HG03097 (cell line): ENCODE data around the gene KIF3A.

Experiments used
- ATAC-seq: cut with Tn5 transposase; IDR thresholded peaks from one replicate; pipeline ENCODE4 v1.9.1; 2021; ENCODE audit not compliant: unreplicated experiment, low FRiP score

The KIF3A gene

DNA sequence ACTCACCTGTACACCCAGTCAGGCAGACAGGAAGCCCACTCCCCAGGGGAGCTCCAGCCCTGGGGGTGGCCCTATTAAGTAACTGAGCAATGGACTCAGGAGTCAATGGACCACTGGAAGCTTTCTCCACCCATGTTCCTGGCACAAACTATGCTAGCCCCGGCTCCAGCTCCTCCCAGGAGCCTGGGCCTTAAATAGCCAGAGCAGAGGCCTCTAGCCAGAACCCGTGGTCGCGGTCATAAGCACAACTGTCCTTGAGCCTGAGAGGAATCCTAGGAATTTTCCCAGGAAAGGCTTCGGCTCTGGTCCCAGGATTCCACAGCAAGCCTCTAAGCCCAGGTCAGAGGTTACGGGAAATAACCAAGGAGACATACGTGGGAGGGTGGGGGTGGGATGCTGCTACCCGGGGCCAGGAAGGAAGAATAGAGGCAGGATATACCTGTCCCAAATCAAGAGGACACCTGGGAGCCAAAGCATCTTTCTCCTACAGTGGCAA lies 34.2 kb upstream of the KIF3A start:
- ATAC-seq, result no peak

DNA sequence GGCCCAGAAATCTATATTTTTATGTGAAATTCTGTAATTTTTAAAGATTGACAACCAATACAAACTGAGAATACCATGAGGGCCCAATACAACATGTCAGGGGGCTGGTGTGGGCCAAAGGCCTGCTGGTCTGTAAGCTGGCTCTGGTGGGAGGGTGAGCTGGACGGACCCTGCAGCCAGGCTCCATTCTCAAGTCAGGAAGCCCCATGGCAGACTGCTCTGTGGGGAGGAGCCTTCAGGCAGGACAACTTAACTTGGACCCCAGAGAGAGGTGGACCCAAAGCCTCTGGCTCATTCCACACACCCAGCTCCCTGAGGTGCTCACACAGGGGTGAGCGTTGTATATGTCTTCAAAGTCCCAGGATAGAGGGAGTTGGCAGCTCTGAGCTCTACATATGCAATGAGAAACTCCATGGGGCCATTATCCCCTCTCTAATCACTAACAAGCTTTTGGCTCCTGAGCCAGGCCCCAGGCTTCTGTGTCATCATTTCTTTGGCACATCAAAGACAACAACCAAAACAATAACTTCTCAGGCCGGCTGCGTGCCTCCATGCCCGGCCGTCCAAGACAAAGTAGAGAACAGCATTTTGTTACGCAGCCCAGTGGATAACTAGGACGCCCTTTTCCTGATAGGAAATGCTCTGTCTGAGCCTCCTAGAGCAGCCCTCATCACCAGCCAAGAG lies 33.3 kb upstream of the KIF3A start:
- ATAC-seq, result no peak

DNA sequence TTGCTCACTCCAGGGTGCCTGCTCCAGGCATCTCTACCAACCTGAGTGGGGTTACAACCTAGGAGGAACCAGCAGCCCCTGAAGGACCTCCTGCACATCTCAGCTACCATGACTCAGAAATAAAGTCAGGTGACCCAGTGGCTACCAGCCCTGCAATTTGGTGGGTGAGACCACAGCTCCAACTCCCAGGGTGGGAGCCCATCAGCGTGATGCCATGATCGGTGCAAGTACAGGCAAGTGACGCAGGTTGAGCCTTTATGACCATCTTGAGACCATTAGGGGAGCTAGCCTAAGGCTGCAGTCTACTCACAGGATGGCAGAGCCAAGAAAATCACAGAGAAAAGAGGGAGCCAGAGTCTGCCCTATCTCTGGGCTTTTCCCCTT lies 31.1 kb upstream of the KIF3A start:
- ATAC-seq, result no peak

DNA sequence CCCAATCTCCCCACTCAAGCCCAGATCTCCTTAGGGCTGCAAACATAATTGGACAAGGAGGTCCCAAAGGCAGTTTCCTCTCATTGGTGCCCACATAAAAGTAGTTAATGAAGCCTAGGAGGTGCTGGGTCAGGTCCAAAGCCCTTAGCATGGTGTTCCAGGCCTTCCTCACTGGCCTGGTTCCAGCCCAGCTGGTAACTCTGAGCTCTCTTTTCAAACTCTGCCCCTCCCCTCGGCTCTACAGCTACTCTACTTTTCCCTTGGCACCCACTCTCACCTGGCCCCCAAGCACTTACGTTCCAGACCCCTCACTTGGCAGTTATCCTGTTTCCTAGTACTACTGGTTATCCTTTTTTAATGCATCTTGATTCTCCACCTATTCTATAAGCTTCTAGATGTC lies 29.8 kb upstream of the KIF3A start:
- no peak for ATAC-seq

DNA sequence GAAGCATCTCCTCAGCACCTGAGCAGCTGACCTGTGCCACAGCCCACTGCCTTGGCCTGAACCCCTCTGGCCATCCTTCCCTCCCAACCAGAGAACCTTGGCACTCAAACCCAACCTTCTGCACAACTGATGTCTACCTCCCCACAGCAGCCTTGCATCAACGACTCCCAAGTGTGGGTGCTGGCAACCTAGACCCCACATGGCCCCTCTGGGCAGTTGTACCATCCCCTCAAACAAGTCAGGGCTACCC lies 29.4 kb upstream of the KIF3A start:
- no peak for ATAC-seq

DNA sequence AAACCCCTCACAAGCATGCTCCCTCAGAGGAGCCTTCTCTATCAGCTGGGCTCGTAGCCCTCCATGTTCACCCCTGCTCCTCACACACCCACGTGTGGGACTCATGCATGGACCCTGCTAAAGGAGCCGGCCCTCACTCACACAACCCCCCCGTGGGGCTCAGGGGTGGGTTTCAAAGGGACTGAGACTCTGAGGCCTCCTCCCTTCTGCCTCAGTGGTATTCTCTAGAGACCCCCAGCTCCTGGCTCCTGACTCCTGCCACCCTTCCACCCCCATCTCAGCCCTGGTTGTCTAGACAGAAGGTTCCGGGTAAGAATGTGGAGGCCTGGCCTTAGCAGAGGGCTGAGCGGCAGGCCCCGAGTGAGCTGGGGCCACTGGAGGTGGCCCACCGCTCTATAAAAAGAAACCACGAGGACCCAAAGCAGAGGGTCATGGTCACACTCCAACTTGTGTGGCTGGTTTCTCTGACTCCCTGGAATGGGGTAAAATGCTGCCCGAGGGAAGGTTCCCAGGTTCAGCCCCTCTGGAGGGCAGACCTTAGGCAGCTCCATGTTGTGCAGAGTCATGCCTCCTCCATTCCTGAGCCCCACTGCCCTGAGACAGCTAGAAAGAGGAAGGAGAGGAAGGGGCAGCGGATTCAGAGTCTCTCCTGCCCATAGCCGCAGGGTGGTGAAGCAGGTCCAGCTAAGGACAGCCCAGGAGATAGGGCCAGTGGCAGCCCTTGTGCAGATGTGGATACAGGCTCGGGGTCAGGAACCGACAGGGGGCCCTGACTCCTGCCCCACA lies 28.9 kb upstream of the KIF3A start:
- no peak for ATAC-seq

DNA sequence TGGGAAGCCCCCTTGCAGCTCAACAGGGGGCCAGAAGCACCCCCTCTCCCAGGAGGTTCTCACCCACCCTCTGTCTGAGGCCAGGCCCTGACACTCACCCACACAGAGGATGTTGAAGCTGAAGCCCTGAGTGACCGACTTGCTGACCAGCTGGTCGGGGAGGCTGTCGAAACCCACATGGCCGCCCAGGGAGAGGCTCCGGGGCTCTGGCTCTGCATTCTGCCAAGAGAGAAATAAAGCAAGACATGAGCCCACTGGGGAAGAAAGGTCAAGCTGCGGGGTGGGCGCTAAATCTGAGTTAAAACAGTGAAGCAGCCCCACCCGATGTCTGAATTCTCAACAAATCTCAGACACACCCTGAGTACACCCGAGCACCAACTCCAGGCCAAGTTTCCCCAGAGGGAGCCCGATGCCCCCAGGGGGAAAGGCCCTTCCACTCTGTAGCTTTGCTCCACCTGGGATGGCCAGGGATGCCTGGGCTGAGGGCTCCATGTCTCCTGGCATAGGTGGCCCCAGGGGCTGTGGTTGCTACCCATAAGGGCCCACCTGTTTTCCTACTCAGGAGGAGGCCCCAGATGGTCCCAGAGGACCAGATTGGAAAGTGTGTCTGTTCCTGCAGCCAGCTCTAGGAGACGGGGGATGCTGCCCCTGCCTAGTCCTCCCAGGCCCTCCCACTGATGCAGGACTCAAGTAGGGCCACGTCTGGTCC lies 28.1 kb upstream of the KIF3A start:
- no peak for ATAC-seq

DNA sequence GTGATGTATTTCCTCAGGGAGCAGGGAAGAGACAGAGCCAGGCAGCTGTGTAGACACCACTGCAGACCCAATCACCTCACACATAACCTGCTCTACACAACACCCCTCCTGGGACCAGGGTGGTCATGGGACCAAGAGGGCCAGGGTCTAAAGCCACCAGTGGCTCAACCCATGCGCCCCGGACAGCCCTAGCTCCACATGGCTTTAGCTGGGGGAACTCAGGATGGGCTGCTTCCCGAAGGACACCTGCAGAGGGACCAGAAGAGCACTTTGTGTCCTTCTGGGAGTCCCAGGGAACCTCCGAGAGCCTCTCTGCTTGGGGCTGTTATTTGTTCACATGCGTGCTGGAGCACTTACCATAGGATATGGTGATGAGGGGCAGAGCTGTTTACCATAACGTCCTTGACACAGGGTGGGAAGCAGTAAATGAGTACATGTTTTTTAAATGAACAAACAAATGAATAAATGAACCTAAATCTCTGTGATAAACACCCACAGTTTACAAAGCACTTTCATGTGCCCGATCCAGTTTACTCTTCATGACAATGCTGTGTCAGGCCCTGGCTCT lies 27.4 kb upstream of the KIF3A start:
- no peak for ATAC-seq

DNA sequence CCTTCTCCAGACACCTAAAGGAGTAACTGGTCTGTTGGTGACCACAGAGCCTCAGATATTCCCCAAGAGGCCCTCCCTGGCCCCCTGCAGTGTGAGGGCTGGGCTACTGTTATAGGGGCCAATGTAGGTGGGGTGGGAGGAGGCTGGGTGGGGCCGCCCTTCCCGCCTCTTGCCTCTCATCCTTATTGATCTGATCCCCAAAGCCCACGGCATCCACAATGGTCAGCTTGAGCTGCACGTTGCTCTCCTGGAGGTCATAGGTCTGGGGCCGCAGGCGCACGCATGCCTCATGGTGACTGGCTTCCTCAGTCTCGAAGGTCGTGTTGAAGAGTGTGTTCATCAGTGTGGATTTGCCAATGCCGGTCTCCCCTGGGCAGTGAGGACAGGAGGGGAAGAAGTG lies 26.7 kb upstream of the KIF3A start:
- no peak for ATAC-seq

DNA sequence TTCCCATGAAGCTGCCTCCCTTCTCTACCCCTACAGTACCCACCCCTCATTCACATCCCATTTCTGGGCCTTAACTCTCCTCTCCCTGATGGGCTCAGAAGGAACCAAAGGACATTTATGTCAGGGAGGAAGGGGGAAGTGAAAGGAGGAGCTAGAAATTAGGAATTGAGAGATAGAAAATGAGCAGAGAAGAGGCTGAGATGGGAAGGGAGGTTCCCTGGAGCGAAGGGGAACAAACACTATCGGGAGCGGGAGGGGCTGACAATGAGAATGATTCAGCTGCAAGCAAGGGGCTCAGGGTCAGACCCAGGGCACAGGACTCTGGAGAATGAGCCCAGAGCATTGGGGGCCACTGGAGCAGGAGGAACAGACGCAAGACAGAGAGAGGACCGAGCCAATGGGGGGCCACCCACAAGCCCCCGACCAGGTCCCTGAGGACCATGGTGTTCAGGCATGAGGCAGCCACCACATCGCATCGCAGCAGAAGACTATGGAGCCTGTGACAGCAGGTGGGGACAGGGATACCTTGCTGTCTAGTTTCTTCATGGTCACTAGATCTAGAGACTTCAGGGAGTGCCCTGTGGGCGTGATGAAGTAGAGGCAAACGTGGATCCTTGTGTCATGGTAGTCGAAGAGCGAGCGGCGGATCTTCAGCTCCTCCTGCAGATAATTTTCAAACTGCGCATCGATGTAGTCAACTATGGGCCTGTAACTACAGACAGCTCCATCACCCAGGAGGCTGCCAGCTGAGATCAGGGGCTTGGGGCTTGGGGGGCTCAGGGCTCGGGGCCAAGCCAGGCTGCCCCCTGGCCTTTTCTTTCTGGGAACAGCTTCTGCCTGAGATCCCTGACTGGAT lies 26.1 kb upstream of the KIF3A start:
- ATAC-seq, result no peak

DNA sequence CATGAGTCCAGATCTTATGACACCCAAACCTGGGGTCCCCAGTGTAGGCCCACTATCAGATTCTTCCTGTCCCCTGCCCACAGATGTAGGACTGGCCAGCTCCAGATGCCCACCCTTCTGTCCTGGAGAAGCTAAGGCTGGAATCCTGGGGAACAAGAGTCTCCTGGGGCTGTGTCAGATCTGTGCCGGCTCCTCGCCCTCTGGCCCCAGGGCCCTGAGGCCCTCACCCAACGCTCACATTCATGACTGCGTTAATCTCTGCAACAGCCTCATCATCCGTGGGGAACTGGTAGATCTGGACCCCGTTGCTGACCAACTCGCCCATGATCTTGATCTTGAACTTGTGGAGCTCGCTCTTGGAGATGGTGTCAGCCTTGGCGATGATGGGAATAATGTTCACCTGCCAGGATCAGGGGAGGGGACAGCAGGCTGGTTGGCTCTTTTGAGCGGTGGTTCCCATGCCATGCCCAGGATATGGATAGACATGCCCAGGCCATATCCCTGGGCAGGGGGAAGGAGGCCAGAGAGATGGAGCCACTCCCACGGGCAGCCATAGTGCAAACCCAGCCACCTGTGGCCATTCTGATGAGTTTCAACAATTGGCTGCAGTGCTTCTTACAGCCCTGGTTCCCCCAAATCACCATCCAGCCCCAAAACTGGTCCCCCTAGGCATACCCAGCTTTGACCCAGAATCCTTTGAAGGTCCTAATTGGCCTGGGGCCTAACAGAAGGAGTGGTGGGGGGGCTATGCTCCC lies 25.1 kb upstream of the KIF3A start:
- ATAC-seq, result no peak

DNA sequence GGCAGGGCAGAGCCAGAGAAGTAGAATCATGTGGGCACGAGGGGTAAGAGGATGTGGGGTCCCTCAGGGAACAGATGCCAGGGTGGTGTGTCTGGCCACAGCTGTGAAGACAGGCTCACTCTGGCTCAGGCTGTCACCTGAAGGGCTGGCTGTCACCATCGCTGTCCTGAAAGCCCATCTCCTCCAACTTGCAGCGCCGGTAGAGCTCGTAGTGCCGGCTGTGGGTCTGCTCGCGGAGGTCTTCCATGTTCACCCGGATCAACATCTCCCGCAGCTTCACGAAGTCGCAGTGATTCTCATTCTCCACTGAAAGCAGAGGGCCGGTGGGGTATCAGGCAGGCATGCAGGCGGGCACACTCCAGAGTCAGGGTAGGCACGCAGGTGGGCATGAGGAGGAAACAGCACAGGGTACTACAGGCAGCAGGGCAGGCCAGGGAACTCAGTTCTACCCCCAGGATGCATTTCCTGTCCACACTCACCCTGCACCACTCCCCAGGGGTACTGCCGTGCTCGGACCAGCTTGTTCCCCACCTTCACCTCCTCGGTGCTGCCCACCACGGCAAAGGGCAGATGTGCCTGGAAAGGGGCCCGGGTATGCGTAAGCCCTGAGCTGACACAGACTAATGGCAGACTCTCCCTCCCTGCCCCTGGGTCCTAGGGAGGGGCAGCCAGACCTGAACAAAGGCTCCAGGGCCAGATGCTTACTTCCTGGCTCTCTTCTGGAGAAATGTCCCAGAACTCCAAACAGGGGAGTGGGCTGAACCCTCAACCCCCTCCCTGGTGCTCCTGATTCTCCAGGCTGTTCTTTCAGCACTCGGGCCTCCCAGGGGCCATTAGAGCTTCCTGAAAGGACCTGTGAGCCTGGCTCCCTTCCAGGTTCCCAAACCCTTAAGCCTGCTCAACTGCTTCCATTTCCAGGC lies 24.2 kb upstream of the KIF3A start:
- ATAC-seq, result no peak

DNA sequence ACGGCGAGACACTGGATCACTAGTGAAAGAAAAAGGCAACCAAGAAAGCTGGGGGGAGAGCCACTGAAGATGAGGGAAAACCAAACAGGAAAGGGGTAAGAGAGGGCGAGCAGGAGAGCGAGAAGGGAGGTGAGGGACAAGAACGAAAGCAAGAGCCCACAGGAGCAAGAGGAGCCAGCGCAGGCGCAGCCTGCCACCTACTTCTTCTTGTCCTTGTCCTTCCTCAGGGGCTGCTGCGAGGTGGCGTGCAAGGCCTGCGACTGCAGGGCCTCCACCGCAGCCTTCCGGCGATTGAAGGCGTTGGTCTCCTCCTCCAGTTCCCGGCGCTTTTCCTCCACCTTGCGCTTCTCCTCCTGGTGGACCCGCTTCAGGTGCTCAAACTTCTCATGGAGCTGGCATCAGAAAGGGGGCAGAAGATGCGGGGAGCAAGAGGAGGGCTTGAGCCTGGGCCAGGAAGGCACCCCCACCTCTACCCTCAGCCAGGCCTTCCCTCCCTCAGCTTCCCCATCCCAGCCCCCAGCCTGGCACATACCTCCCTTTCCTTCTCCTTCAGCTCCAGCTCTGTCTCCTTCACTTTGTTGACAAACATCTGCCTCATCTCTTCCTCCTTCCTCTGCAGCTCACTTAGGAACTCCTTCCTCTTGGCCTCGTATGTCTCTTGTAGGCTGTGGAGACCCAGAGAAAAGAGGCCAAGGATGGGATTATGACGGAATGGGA lies 23.4 kb upstream of the KIF3A start:
- no peak for ATAC-seq

DNA sequence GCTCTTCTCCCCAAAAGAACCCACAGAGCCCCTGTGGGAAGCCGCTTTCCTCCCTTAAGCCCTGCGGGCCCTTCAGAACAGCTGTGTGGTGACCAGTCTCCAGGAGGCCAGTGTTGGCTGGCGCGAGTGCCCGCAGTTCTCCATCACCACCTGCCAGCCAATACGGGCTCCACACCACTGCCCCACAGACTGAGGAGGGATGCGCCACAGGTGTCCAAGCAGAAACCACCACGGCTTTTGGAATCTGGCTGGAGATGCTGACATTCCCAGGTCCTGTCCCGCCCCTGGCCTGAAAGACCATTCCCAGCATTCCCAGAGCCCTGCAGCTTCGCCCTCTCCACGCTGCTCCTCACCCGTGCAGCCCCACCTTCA lies 22.7 kb upstream of the KIF3A start:
- ATAC-seq, result no peak

DNA sequence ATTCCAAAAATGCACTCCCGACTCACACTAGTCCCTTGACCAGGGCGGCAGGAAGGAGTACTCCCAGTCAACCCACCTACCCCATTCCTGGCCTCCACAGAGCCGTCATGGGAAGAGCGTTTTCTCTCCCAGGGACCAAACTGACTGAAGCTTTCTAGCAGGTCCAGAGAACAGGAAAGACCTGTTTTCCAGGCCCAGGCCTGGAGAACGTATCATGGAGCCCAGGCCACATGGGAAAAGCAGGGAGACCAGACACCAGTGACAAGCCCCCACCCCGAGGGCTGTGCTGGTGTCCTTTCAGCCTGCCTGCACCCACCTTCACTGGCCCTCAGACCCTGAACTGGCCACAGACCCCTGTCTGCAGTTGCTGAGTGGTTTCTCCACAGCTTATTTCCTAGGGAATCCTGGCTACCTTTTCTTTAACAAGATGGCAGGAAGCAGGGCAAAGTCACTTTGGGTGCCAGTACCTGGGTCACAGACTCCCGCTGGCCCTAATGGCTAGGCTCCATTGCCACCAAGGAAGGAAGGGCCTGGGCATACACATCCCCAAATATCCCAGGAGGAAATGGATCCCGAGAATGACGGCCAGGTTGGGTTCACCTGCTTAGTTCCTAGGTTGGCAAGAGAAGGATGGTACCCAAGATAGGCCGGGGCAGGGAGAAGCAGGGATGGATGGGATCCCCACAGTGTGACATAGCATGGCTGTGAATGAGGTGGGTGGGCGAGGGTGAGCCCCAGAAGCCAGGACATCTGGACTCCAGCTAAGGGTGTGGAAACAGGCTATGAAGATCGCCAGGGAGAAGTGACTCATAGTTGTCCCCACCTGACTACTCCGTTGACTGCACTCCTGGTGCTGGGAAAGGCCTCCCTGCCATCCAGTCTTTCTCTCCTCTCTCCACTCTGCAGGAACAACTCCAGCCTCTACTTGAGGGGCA lies 22.0 kb upstream of the KIF3A start:
- no peak for ATAC-seq

DNA sequence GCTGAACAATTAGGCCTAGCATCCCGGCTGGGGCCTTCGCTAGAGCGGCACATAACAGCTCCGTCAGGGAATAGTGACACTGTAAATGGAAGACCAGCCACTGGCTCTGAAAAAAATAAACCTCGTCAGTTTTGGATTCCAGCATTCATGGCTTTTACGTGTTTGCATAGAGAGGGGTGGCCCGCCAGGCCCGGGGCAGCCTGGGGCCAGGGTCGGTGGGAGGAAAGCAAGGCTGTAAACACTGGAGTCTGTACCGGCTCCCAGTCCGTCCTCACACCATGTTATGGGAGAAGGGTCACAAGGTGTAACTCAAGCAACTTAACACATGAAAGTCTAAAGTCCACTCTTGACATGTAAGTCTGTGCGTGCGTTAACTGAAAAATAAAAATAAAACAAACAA lies 21.1 kb upstream of the KIF3A start:
- no peak for ATAC-seq

DNA sequence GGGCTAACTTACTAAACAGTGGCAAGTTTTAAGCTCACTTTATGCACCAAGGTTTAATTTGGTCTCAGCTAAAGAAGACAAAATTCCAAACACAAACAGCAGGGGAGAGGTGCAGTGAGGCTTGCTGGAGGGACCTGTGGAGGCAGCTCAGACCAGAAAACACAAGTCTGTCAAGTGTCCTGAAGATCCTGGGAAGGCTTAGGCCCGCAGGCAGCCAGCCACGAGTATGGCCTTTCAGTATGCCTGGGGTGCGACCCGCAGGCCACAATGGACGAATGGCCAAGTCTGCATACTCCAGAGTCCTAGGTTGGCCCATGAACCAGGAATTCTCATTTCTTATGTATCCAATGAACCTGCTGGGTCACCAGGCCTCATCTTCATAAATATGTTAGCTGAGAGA lies 19.2 kb upstream of the KIF3A start:
- no peak for ATAC-seq
